HepG2 (cell line): ENCODE results near the gene ACAT2. TPM values are rescaled to one million over a fixed set of nuclear protein-coding genes. Genes with fewer than 3 reads are reported as not detected.

Experiments used
- FOSL2 ChIP-seq: sonication (generic); formaldehyde crosslinking; IDR thresholded peaks from 2 replicates; pipeline ENCODE4 v1.4.0; 2020; ENCODE audit warnings: missing genetic modification reagents
- HDAC1 ChIP-seq: sonication (generic); formaldehyde crosslinking; IDR thresholded peaks from 2 replicates; pipeline ENCODE4 v1.5.1; 2020; ENCODE audit warnings: mild to moderate bottlenecking, missing genetic modification reagents
- HOXD1 ChIP-seq: sonication (generic); formaldehyde crosslinking; IDR thresholded peaks from 2 replicates; pipeline ENCODE4 v1.5.0; 2020; ENCODE audit warnings: missing genetic modification reagents
- MAF1 ChIP-seq: sonication (generic); formaldehyde crosslinking; IDR thresholded peaks from 2 replicates; pipeline ENCODE4 v1.5.0; 2020; ENCODE audit warnings: missing genetic modification reagents, borderline replicate concordance
- NR2F2 ChIP-seq: IDR thresholded peaks from 2 replicates; pipeline ENCODE4 v1.6.1; 2012; ENCODE audit warnings: low read depth, inconsistent platforms, borderline replicate concordance
- NR2F6 ChIP-seq, 2 experiments: IDR thresholded peaks; 2 replicates each; pipeline ENCODE4 v1.6.1; 2016; ENCODE audit warnings: antibody characterized with exemption in 1 of 2, mild to moderate bottlenecking in 1 of 2
- RFXANK ChIP-seq: IDR thresholded peaks from 2 replicates; pipeline ENCODE4 v1.6.1; 2016
- SOX5 ChIP-seq: IDR thresholded peaks from 2 replicates; pipeline ENCODE4 v1.6.1; 2016; ENCODE audit warnings: borderline replicate concordance
- SRSF4 ChIP-seq: fragments of 200-400 bp; formaldehyde crosslinking; IDR thresholded peaks from one replicate; pipeline ENCODE4 v1.6.1; 2018; ENCODE audit warnings: mild to moderate bottlenecking, low read depth, low read length, moderate library complexity; ENCODE audit not compliant: poor library complexity, severe bottlenecking
- ZNF207 ChIP-seq: fragments of 450-650 bp; IDR thresholded peaks from 2 replicates; pipeline ENCODE4 v1.6.1; 2016; ENCODE audit warnings: antibody characterized with exemption, borderline replicate concordance
- polyA plus RNA-seq, 8 experiments: library from polyadenylated mRNA; depleted of rRNA in 3 of 8; stranded (reverse) in 7 of 8; unstranded in 1 of 8; fragments of >200 nt; fragmentation: Illumina TruSeq in 4 of 8; extraction: Trizol in 4 of 8; gene quantifications; 2 replicates each; pipeline versions ENCODE4 v1.2.1 to v1.2.3, GENCODE V29; 2011 to 2016; ENCODE audit warnings: low read depth in 4 of 8, missing spikeins in 1 of 8, mixed read lengths in 1 of 8; ENCODE audit not compliant: insufficient read depth in 1 of 8
- total RNA-seq, 5 experiments: library from RNA; depleted of rRNA; stranded (reverse); fragments of >200 nt; fragmentation: Illumina TruSeq; extraction: Trizol; gene quantifications; 2 replicates each; pipeline ENCODE4 v1.2.3, GENCODE V29; 2016; ENCODE audit warnings: low read depth in 1 of 5
- TF ChIP-seq, protein P1 (sequence below): IDR thresholded peaks from 2 replicates; pipeline ENCODE4 v1.6.1; 2016; ENCODE audit warnings: low read depth, control low read depth
- TF ChIP-seq, protein P2 (sequence below): sonication (generic); formaldehyde crosslinking; IDR thresholded peaks from 2 replicates; pipeline ENCODE4 v1.4.0; 2020; ENCODE audit warnings: mild to moderate bottlenecking, missing genetic modification reagents, borderline replicate concordance
- TF ChIP-seq, protein P3 (sequence below): sonication (generic); formaldehyde crosslinking; IDR thresholded peaks from 2 replicates; pipeline ENCODE4 v1.8.1; 2022; ENCODE audit warnings: low read depth, mild to moderate bottlenecking, missing genetic modification reagents
- TF ChIP-seq, protein P4 (sequence below): sonication (generic); formaldehyde crosslinking; IDR thresholded peaks from 2 replicates; pipeline ENCODE4 v1.4.0; 2020; ENCODE audit warnings: mild to moderate bottlenecking, missing genetic modification reagents
- TF ChIP-seq, protein P5 (sequence below): sonication (generic); formaldehyde crosslinking; IDR thresholded peaks from 2 replicates; pipeline ENCODE4 v1.8.0; 2022; ENCODE audit warnings: low read depth, missing genetic modification reagents
- TF ChIP-seq, protein P6 (sequence below): sonication (generic); formaldehyde crosslinking; IDR thresholded peaks from 2 replicates; pipeline ENCODE4 v1.4.0; 2020; ENCODE audit warnings: missing genetic modification reagents

ACAT2 gene
- total and polyA plus RNA-seq, 2 of the 13 experiments (the other 11 are each of a cell fraction or from before 2014, with no cell fraction given), result 121 to 534 TPM

DNA sequence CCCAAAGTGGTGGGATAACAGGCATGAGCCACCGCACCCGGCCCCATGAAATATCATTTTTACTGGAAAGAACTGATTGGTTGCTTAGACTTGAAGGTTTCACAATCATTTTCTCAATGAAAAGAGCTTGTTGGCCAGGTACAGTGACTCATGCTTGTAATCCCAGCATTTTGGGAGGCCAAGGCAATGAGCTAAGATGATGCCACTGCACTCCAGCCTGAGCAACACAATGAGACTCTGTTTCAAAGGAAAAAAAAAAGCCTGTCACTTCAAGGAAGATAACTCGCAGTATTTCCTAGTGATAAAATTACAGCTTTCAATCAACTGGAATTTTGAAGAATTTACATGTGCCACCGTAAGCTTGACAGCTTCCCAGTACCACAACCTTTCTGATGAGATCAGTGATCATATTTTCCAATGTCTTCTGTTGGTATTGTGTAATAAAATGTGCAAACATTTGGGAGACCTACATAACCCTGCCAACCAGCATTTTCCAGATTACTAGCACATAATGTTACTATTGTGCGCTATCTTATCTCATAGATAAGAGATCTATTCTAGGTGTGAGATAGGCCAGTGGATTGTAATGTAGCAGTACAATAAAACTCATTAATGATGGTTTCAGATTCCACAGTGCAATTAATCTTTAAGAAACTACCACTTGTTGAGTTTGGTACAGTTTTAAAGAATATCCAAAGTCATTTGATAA lies 45.5 kb downstream of the ACAT2 start (continued):
- peak; percentile 95 for TF ChIP-seq FOSL2 (CRISPR knock-in tag)
- 0 out of 2 replicates have a peak, but pooled peaks have one; percentile 7 for TF ChIP-seq NR2F6 (IDR thresholded peaks at IDR 0.05)
- TF ChIP-seq NR2F6 (CRISPR knock-in tag; IDR thresholded peaks at IDR 0.05), result no peak
- TF ChIP-seq, protein P1, sequence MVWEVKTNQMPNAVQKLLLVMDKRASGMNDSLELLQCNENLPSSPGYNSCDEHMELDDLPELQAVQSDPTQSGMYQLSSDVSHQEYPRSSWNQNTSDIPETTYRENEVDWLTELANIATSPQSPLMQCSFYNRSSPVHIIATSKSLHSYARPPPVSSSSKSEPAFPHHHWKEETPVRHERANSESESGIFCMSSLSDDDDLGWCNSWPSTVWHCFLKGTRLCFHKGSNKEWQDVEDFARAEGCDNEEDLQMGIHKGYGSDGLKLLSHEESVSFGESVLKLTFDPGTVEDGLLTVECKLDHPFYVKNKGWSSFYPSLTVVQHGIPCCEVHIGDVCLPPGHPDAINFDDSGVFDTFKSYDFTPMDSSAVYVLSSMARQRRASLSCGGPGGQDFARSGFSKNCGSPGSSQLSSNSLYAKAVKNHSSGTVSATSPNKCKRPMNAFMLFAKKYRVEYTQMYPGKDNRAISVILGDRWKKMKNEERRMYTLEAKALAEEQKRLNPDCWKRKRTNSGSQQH (CRISPR knock-in tag), result no peak
- no peak for TF ChIP-seq HDAC1
- 0 out of 2 replicates have a peak, but pooled peaks have one; percentile 18 for TF ChIP-seq SOX5
- TF ChIP-seq NR2F2, result no peak
- TF ChIP-seq, protein P2, sequence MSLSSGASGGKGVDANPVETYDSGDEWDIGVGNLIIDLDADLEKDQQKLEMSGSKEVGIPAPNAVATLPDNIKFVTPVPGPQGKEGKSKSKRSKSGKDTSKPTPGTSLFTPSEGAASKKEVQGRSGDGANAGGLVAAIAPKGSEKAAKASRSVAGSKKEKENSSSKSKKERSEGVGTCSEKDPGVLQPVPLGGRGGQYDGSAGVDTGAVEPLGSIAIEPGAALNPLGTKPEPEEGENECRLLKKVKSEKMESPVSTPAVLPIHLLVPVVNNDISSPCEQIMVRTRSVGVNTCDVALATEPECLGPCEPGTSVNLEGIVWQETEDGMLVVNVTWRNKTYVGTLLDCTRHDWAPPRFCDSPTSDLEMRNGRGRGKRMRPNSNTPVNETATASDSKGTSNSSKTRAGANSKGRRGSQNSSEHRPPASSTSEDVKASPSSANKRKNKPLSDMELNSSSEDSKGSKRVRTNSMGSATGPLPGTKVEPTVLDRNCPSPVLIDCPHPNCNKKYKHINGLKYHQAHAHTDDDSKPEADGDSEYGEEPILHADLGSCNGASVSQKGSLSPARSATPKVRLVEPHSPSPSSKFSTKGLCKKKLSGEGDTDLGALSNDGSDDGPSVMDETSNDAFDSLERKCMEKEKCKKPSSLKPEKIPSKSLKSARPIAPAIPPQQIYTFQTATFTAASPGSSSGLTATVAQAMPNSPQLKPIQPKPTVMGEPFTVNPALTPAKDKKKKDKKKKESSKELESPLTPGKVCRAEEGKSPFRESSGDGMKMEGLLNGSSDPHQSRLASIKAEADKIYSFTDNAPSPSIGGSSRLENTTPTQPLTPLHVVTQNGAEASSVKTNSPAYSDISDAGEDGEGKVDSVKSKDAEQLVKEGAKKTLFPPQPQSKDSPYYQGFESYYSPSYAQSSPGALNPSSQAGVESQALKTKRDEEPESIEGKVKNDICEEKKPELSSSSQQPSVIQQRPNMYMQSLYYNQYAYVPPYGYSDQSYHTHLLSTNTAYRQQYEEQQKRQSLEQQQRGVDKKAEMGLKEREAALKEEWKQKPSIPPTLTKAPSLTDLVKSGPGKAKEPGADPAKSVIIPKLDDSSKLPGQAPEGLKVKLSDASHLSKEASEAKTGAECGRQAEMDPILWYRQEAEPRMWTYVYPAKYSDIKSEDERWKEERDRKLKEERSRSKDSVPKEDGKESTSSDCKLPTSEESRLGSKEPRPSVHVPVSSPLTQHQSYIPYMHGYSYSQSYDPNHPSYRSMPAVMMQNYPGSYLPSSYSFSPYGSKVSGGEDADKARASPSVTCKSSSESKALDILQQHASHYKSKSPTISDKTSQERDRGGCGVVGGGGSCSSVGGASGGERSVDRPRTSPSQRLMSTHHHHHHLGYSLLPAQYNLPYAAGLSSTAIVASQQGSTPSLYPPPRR, result no peak
- TF ChIP-seq, protein P3, sequence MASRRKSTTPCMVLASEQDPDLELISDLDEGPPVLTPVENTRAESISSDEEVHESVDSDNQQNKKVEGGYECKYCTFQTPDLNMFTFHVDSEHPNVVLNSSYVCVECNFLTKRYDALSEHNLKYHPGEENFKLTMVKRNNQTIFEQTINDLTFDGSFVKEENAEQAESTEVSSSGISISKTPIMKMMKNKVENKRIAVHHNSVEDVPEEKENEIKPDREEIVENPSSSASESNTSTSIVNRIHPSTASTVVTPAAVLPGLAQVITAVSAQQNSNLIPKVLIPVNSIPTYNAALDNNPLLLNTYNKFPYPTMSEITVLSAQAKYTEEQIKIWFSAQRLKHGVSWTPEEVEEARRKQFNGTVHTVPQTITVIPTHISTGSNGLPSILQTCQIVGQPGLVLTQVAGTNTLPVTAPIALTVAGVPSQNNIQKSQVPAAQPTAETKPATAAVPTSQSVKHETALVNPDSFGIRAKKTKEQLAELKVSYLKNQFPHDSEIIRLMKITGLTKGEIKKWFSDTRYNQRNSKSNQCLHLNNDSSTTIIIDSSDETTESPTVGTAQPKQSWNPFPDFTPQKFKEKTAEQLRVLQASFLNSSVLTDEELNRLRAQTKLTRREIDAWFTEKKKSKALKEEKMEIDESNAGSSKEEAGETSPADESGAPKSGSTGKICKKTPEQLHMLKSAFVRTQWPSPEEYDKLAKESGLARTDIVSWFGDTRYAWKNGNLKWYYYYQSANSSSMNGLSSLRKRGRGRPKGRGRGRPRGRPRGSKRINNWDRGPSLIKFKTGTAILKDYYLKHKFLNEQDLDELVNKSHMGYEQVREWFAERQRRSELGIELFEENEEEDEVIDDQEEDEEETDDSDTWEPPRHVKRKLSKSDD (CRISPR knock-in tag), result no peak
- no peak for TF ChIP-seq RFXANK (CRISPR knock-in tag)
- TF ChIP-seq, protein P4, sequence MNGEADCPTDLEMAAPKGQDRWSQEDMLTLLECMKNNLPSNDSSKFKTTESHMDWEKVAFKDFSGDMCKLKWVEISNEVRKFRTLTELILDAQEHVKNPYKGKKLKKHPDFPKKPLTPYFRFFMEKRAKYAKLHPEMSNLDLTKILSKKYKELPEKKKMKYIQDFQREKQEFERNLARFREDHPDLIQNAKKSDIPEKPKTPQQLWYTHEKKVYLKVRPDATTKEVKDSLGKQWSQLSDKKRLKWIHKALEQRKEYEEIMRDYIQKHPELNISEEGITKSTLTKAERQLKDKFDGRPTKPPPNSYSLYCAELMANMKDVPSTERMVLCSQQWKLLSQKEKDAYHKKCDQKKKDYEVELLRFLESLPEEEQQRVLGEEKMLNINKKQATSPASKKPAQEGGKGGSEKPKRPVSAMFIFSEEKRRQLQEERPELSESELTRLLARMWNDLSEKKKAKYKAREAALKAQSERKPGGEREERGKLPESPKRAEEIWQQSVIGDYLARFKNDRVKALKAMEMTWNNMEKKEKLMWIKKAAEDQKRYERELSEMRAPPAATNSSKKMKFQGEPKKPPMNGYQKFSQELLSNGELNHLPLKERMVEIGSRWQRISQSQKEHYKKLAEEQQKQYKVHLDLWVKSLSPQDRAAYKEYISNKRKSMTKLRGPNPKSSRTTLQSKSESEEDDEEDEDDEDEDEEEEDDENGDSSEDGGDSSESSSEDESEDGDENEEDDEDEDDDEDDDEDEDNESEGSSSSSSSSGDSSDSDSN, result no peak
- TF ChIP-seq, protein P5, sequence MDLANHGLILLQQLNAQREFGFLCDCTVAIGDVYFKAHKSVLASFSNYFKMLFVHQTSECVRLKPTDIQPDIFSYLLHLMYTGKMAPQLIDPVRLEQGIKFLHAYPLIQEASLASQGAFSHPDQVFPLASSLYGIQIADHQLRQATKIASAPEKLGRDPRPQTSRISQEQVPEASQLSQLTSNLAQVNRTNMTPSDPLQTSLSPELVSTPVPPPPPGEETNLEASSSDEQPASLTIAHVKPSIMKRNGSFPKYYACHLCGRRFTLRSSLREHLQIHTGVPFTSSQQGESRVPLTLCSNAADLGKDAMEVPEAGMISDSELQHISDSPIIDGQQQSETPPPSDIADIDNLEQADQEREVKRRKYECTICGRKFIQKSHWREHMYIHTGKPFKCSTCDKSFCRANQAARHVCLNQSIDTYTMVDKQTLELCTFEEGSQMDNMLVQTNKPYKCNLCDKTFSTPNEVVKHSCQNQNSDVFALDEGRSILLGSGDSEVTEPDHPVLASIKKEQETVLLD (CRISPR knock-in tag), result no peak
- TF ChIP-seq SRSF4, result no peak
- TF ChIP-seq ZNF207, result no peak
- no peak for TF ChIP-seq MAF1 (CRISPR knock-in tag)
- no peak for TF ChIP-seq HOXD1 (CRISPR knock-in tag)
- TF ChIP-seq, protein P6, sequence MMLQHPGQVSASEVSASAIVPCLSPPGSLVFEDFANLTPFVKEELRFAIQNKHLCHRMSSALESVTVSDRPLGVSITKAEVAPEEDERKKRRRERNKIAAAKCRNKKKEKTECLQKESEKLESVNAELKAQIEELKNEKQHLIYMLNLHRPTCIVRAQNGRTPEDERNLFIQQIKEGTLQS (CRISPR knock-in tag), result peak; percentile 63
